Esophagus squamous epithelium (tissue), 5 donors: ENCODE data around the gene ANKRD52. TPM values are rescaled to one million over a fixed set of nuclear protein-coding genes. Genes with fewer than 3 reads are reported as not detected.
"Not testable (repeated sequence)": the region's sequence is repeated elsewhere in the genome, so short reads cannot be mapped to it uniquely, and the experiment has no call there.

Experiments
- DNase-seq: peaks from one replicate; lab custom pipeline; 2025; lab: John Stamatoyannopoulos, UW
- H3K27ac ChIP-seq, 4 donors: fragments of 200-600 bp; sonication (generic); one replicate each; pipeline ENCODE4 v1.5.1; 2016 to 2019; ENCODE audit warnings: mild to moderate bottlenecking in 1 of 4
- H3K27me3 ChIP-seq, 4 donors: fragments of 200-600 bp; sonication (generic); 1 replicate in 3 of 4; 2 replicates in 1 of 4; pipeline versions ENCODE4 v1.5.1 to v1.6.0; 2017 to 2021; ENCODE audit warnings: antibody characterized with exemption in 1 of 4
- H3K36me3 ChIP-seq, 3 donors: fragments of 200-600 bp; sonication (generic); one replicate each; pipeline ENCODE4 v1.5.1; 2016 to 2019
- H3K4me1 ChIP-seq, 3 donors: fragments of 200-600 bp; sonication (generic); one replicate each; pipeline ENCODE4 v1.5.1; 2017 to 2019
- H3K4me3 ChIP-seq, 4 donors: fragments of 200-600 bp; sonication (generic); 1 replicate in 3 of 4; 2 replicates in 1 of 4; pipeline ENCODE4 v1.5.1; 2016 to 2019; ENCODE audit warnings: mild to moderate bottlenecking in 2 of 4, moderate library complexity in 1 of 4
- H3K9me3 ChIP-seq, 3 donors: fragments of 200-600 bp; sonication (generic); one replicate each; pipeline ENCODE4 v1.5.1; 2016 to 2019
- CTCF ChIP-seq, 6 experiments: fragments of 450-650 bp in 4 of 6; fragments of 200-600 bp in 2 of 6; sonication (generic) in 2 of 6; IDR thresholded peaks; one replicate each; pipeline ENCODE4 v1.5.1; 2016 to 2019; ENCODE audit warnings: antibody characterized with exemption in 6 of 6, mild to moderate bottlenecking in 4 of 6, moderate library complexity in 4 of 6
- POLR2A ChIP-seq, 4 donors: fragments of 450-650 bp; IDR thresholded peaks; one replicate each; pipeline ENCODE4 v1.6.1; 2017; ENCODE audit warnings: antibody characterized with exemption in 4 of 4, mild to moderate bottlenecking in 4 of 4, moderate library complexity in 3 of 4
- WGBS, 2 donors: methylation state at CpG; one replicate each; pipeline ENCODE4 v1.1.5; 2018; 5-methylcytosine and 5-hydroxymethylcytosine counted together
- intact Hi-C: fragments of 100-400 bp; cut with DNase I; formaldehyde crosslinking; loops from one replicate; pipeline ENCODE4 v1.15.0; 2022
- total RNA-seq, 4 donors: library from RNA; depleted of rRNA; stranded (reverse); fragments of >200 nt; gene quantifications; one replicate each; pipeline ENCODE4 v1.1.0, GENCODE V29; 2016
- donor health status: DM: yes; HTN: yes; CAD: no.

ANKRD52 gene
- total RNA-seq, 4 donors from 2014 or later = 9.2 to 15.8 (median 13.9) TPM

GRCh38 chr12:56282579-56282978 is 24.4 kb upstream of the ANKRD52 start:
- peaks cover 26 to 95% (median 58%) of the 10 kb centered on the region in 3 donors for H3K36me3 ChIP-seq
- no peaks in the 10 kb centered on the region for H3K27me3 ChIP-seq
- DNase-seq = no peak
- H3K9me3 ChIP-seq = no peaks in the 10 kb centered on the region
- 94 to 97% methylated on average over 2 of the region's 2 CpGs for whole genome bisulfite sequencing, 2 donors
- H3K27ac ChIP-seq = no peak overlapping the region
- H3K4me1 ChIP-seq = peaks cover 7 to 10% (median 10%) of the 10 kb centered on the region in 3 donors
- no peak overlapping the region for H3K4me3 ChIP-seq
- intact Hi-C loops = no loop called here
- TF ChIP-seq CTCF (IDR thresholded peaks at IDR 0.05) (no peak), POLR2A (IDR thresholded peaks at IDR 0.05) (no peak)

GRCh38 chr12:56282030-56282429 is 23.8 kb upstream of the ANKRD52 start:
- no peaks in the 10 kb centered on the region for H3K27me3 ChIP-seq
- no peak for DNase-seq
- peaks cover 26 to 99% (median 62%) of the 10 kb centered on the region in 3 donors for H3K36me3 ChIP-seq
- 83 to 88% methylated on average over 6 of the region's 6 CpGs for WGBS, 2 donors
- TF ChIP-seq POLR2A (IDR thresholded peaks at IDR 0.05) (no peak), CTCF (IDR thresholded peaks at IDR 0.05) (no peak)
- no peak overlapping the region for H3K27ac ChIP-seq
- intact Hi-C loops = no loop called here
- H3K4me3 ChIP-seq = no peak overlapping the region
- peaks cover 3 to 9% (median 8%) of the 10 kb centered on the region in 3 donors for H3K4me1 ChIP-seq
- H3K9me3 ChIP-seq = no peaks in the 10 kb centered on the region

GRCh38 chr12:56280849-56281248 is 22.7 kb upstream of the ANKRD52 start:
- no peak overlapping the region for H3K27ac ChIP-seq
- no peak overlapping the region for H3K4me3 ChIP-seq
- peaks cover 29 to 100% (median 72%) of the 10 kb centered on the region in 3 donors for H3K36me3 ChIP-seq
- intact Hi-C loops = no loop called here
- DNase-seq = no peak
- H3K9me3 ChIP-seq = no peaks in the 10 kb centered on the region
- no peak for TF ChIP-seq POLR2A (IDR thresholded peaks at IDR 0.05)
- TF ChIP-seq CTCF (IDR thresholded peaks at IDR 0.05) = no peak
- no peaks in the 10 kb centered on the region for H3K27me3 ChIP-seq
- H3K4me1 ChIP-seq = no peaks in the 10 kb centered on the region

GRCh38 chr12:56278905-56279304 is 20.7 kb upstream of the ANKRD52 start:
- no peaks in the 10 kb centered on the region for H3K9me3 ChIP-seq
- no peak overlapping the region for H3K27ac ChIP-seq
- intact Hi-C loops = no loop called here
- H3K4me1 ChIP-seq = no peaks in the 10 kb centered on the region
- TF ChIP-seq CTCF (IDR thresholded peaks at IDR 0.05) = no peak
- TF ChIP-seq POLR2A (IDR thresholded peaks at IDR 0.05) = no peak
- DNase-seq = no peak
- no peaks in the 10 kb centered on the region for H3K27me3 ChIP-seq
- H3K4me3 ChIP-seq = no peak overlapping the region
- peaks cover 33 to 100% (median 80%) of the 10 kb centered on the region in 3 donors for H3K36me3 ChIP-seq
- WGBS, 2 donors = 89 to 97% methylated on average over 3 of the region's 3 CpGs

GRCh38 chr12:56274299-56274698 is 16.1 kb upstream of the ANKRD52 start:
- H3K36me3 ChIP-seq = peaks cover 20 to 100% (median 62%) of the 10 kb centered on the region in 3 donors
- H3K27me3 ChIP-seq = no peaks in the 10 kb centered on the region
- no peak overlapping the region for H3K27ac ChIP-seq
- WGBS, 2 donors = 94 to 97% methylated on average over 2 of the region's 2 CpGs
- TF ChIP-seq CTCF (IDR thresholded peaks at IDR 0.05) (no peak), POLR2A (IDR thresholded peaks at IDR 0.05) (no peak)
- no peaks in the 10 kb centered on the region for H3K9me3 ChIP-seq
- intact Hi-C loops = no loop called here
- H3K4me3 ChIP-seq = no peak overlapping the region
- no peak for DNase-seq
- H3K4me1 ChIP-seq = no peaks in the 10 kb centered on the region

GRCh38 chr12:56272468-56272867 is 14.3 kb upstream of the ANKRD52 start:
- H3K4me3 ChIP-seq, H3K27ac ChIP-seq, DNase-seq, H3K4me1 ChIP-seq, intact Hi-C loops, H3K27me3 ChIP-seq, H3K9me3 ChIP-seq: not testable (repeated sequence)
- peaks cover 14 to 85% (median 52%) of the 10 kb centered on the region in 3 donors for H3K36me3 ChIP-seq
- 88 to 89% methylated on average over 2 of the region's 2 CpGs for WGBS, 2 donors
